ENCODE measurements around the gene LOC101059915.

- TF ChIP-seq SETDB1 (IDR thresholded peaks at IDR 0.05; ENCODE audit: insufficient read length, low read length) (no peak), GLI4 (tag by site-specific recombination; IDR thresholded peaks at IDR 0.05) (no peak), ZBTB49 (tag by site-specific recombination; IDR thresholded peaks at IDR 0.05; ENCODE audit: low read depth) (no peak)
Measured at GRCh38 chrX:71660562-71661416, 6.6 kb upstream of the LOC101059915 start.

Data from HEK293 (cell line).